Measurements from ENCODE around the gene HS6ST1.
"Not testable (repeated sequence)": the region's sequence is repeated elsewhere in the genome, so short reads cannot be mapped to it uniquely, and the experiment has no call there.

Gene HS6ST1

DNA sequence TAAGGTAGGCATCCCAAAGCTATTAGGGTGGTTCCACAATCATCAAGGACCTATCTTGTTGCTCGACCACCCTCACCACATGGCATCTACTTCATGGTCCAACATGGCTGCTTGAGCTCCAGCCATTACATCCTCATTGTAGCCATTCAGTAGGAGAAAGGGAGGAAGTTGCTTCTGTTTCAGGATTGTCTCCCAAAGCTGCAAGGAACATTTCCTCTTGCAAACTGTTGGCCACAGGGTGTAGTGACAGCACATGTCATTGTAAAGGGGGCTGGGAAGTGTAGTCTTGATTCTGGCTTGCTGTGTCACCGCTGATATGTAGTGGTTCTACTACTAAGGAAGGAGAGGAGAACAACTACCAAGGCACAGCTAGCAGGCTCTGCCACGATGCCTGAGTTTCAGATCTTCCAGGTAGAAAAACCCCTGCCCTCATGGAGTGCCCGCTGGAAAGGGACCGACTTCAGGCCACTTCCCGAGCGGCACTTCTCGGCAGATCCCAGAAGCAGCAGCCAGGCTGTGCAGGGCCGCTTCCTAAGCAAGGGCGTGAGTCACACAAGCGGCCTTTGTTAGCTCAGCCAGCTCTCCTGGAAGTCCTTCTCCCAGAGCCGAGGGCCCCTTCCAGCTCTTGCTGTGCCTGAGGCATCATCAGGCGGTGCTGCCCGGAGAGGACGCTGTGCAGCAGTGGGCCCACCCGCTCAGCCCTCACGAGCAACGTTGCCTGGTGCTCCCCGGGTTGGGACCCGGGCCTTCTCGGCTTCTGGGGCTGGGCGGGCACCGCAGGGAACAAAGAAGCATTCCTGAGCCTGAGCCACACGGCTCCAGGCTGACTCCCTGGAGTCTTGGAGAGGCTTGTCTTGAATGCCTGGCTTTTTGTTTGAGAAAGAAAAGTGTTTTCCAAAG, 58.2 kb downstream of the HS6ST1 start:
- no peaks in the 10 kb centered on the region for H3K9me3 Mint-ChIP-seq
- H3K27me3 Mint-ChIP-seq = no peaks in the 10 kb centered on the region
- H3K27ac Mint-ChIP-seq = no peak overlapping the region
- H3K36me3 Mint-ChIP-seq (ENCODE audit: low read depth) = no peaks in the 10 kb centered on the region
- H3K4me1 Mint-ChIP-seq (ENCODE audit: low read depth) = no peaks in the 10 kb centered on the region
- H3K4me3 Mint-ChIP-seq = no peak overlapping the region

DNA sequence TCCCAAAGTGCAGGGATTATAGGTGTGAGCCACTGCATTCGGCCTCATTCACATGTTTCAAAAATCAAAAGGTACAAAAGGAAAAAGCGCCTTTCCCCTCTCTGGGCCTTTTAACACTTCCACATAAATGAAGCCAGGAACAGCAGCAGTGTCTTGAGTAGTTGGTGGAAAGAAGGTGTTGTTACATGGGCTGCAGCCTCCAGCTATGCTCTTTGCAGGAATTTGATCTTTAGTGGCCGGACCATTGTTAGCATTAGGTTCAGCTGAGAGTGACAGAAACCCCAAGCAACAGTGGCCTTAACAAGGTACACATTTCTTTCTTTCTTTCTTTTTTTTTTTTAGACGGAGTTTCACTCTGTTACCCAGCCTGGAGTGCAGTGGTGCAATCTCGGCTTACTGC, 59.1 kb downstream of the HS6ST1 start:
- H3K27me3 Mint-ChIP-seq = no peaks in the 10 kb centered on the region
- no peaks in the 10 kb centered on the region for H3K4me1 Mint-ChIP-seq (ENCODE audit: low read depth)

DNA sequence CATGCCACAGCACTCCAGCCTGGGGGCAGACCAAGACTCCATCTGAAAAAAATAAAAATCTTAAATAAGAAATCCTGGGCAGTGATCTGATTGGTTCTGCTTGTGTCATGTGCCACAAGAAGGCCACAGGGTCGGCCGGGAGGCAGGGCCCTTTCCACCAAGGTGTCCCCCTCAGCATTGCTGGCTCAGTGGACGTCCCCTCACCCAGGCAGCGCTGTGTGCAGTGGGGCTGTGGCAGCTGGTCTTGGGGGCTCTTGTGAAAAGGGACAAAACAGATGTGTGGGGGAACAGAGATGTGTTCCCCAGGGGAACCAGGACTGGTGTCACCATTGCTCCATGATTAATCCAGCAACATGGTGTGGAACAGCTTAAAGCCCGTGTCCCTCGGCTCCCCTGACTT, 60.5 kb downstream of the HS6ST1 start:
- Mint-ChIP-seq H3K27ac (no peak overlapping the region), H3K9me3 (no peaks in the 10 kb centered on the region), H3K27me3 (no peaks in the 10 kb centered on the region)

More for the DNA sequence above, 59.1 kb downstream of the HS6ST1 start:
- no peaks in the 10 kb centered on the region for H3K9me3 Mint-ChIP-seq
- no peak overlapping the region for H3K4me3 Mint-ChIP-seq
- H3K36me3 Mint-ChIP-seq (ENCODE audit: low read depth) = no peaks in the 10 kb centered on the region
- no peak overlapping the region for H3K27ac Mint-ChIP-seq

DNA sequence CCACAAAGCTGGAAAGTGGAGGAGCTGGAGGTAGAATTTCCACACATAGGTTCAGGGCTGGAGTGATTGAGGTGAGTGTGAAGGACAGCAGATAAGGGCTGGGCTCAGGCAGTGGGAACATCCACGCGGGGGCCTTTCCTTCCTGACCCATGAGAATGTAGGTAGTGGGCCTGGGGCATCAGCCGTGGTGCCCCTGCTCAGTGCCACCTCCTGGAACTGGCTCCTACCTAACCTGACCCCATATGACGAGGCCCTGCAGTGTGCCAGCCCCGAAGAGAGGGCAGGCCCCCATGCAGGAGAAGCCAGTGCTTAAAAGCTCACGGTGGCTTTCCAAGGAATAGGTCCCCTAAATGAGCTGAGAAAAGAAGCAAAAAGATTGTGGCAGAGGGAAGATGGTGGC, 66.2 kb downstream of the HS6ST1 start:
- Mint-ChIP-seq H3K27ac (no peak overlapping the region), H3K9me3 (no peaks in the 10 kb centered on the region), H3K4me1 (ENCODE audit: low read depth) (no peaks in the 10 kb centered on the region), H3K4me3 (no peak overlapping the region), H3K27me3 (no peaks in the 10 kb centered on the region), H3K36me3 (ENCODE audit: low read depth) (no peaks in the 10 kb centered on the region)

More for the DNA sequence above, 60.5 kb downstream of the HS6ST1 start:
- no peak overlapping the region for H3K4me3 Mint-ChIP-seq
- no peaks in the 10 kb centered on the region for H3K4me1 Mint-ChIP-seq (ENCODE audit: low read depth)
- no peaks in the 10 kb centered on the region for H3K36me3 Mint-ChIP-seq (ENCODE audit: low read depth)

DNA sequence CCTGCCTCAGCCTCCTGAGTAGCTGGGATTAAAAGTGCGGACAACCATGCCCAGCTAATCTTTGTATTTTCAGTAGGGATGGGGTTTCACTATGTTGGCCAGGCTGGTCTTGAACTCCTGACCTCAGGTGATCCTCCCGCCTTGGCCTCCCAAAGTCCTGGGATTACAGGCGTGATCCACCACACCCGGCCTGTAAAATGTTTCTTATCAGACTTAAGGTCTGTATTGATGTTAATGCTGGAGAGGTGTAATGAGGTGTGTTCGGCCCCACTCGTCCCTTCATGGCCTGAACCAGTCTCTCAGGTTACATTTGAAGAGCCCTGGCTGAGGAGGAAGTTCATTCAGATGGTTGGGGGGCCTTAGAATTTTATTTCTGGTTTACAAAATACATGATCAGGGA, 66.6 kb downstream of the HS6ST1 start:
- not testable (repeated sequence) for H3K4me3 Mint-ChIP-seq; H3K4me1 Mint-ChIP-seq (ENCODE audit: low read depth)

DNA sequence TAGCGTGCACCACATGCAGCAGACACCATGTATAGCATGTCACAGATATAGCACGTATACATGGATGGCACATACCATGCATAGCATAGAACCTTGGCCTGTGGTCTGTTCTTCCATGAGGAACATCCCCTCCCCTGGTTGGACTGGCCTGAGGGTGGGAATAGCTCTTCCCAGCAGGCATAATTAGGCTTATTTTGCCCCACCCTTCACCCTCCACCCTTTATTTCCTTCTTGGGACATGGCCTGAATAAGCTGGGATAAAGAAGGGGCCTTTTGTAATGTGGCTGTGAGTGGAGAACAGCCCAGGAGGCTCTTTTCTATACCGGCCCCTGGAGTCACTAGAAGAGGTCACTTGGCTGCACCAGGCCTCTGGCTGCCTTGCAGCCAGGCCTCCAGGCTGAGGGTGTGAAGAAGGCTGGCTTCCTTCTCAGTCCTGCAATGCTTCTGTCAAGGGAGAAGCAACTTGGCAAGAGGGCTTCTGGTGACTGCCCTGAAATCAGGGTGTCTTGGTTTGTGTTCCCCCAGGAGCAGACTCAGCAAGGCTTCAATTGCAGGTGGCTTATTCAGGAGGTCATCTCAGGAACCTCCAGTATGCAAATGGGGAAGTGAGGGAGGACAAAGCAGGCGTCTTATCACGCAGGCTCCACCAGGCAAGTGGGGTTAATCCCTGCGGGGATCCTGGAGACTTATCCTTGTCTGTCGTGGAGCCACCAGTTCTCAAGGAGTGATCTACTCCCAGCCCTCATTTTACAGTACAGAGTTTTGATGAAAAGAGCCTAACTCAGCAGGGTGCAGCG, 68.2 kb downstream of the HS6ST1 start:
- Mint-ChIP-seq H3K9me3 (no peaks in the 10 kb centered on the region), H3K36me3 (ENCODE audit: low read depth) (no peaks in the 10 kb centered on the region), H3K27ac (no peak overlapping the region), H3K4me3 (no peak overlapping the region), H3K4me1 (ENCODE audit: low read depth) (no peaks in the 10 kb centered on the region), H3K27me3 (no peaks in the 10 kb centered on the region)

More for the DNA sequence above, 66.6 kb downstream of the HS6ST1 start:
- H3K27me3 Mint-ChIP-seq; H3K36me3 Mint-ChIP-seq (ENCODE audit: low read depth); H3K9me3 Mint-ChIP-seq; H3K27ac Mint-ChIP-seq: not testable (repeated sequence)

DNA sequence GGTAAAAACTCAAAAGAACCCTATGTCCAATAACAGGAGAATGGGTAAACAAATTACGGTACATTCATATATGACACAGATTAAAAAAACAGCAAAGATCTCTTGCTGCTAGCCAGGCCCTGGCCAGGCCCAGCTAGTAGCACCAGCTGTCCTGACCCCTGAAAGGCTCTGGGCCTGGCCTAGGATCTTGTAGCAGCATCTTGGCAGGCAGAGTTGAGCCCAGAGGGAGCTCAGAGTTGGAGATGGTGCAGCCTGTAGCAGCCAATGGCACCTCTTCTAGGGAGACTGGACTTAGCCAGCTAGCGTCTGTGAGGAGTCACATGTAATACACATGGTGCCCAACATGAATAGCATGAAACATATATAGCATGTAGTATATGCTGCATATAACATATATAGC, 69.1 kb downstream of the HS6ST1 start:
- Mint-ChIP-seq H3K4me3 (no peak overlapping the region), H3K36me3 (ENCODE audit: low read depth) (no peaks in the 10 kb centered on the region), H3K27ac (no peak overlapping the region), H3K9me3 (no peaks in the 10 kb centered on the region), H3K4me1 (ENCODE audit: low read depth) (no peaks in the 10 kb centered on the region), H3K27me3 (no peaks in the 10 kb centered on the region)

DNA sequence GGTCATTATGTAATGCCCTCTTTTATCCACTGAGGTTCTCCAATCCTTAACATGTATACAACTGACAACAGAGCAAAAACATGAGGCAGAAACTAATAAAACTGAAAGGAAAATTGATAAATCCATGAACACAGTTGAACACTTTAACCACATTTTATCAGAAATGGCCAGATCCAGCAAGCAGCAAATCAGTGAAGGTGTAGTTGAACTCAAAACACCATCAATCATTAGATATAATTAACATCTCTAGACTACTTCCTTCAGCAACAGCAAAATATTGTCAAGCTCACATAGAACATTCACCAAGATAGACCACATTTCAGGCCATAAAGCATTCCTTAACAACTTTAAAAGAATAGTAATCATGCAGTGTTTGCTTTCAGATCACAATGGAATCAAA, 72.9 kb downstream of the HS6ST1 start:
- Mint-ChIP-seq H3K27me3 (no peaks in the 10 kb centered on the region), H3K36me3 (ENCODE audit: low read depth) (no peaks in the 10 kb centered on the region), H3K27ac (no peak overlapping the region), H3K4me3 (no peak overlapping the region), H3K4me1 (ENCODE audit: low read depth) (no peaks in the 10 kb centered on the region), H3K9me3 (no peaks in the 10 kb centered on the region)

DNA sequence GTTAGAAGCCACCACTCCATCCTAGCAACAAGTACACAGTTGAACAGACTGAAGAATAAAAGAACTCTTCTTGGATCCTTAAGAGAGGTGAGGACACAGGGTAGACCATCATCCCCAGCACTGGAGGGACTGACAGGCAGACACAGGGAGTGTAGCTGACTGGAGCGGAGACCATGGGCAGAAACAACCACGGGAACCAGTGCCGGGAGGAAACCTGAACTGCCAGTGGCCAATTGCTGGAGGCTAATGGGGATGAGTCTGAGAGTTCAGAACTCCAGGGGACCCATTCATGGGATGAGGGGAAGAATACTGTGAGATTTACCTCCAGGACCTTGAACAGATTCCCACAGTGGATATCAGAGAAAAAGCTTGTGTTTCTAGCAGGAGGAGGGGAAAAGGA, 76.8 kb downstream of the HS6ST1 start:
- no peaks in the 10 kb centered on the region for H3K27me3 Mint-ChIP-seq
- H3K4me1 Mint-ChIP-seq (ENCODE audit: low read depth) = no peaks in the 10 kb centered on the region
- H3K9me3 Mint-ChIP-seq = no peaks in the 10 kb centered on the region
- H3K27ac Mint-ChIP-seq = no peak overlapping the region
- H3K4me3 Mint-ChIP-seq = no peak overlapping the region
- H3K36me3 Mint-ChIP-seq (ENCODE audit: low read depth) = no peaks in the 10 kb centered on the region

DNA sequence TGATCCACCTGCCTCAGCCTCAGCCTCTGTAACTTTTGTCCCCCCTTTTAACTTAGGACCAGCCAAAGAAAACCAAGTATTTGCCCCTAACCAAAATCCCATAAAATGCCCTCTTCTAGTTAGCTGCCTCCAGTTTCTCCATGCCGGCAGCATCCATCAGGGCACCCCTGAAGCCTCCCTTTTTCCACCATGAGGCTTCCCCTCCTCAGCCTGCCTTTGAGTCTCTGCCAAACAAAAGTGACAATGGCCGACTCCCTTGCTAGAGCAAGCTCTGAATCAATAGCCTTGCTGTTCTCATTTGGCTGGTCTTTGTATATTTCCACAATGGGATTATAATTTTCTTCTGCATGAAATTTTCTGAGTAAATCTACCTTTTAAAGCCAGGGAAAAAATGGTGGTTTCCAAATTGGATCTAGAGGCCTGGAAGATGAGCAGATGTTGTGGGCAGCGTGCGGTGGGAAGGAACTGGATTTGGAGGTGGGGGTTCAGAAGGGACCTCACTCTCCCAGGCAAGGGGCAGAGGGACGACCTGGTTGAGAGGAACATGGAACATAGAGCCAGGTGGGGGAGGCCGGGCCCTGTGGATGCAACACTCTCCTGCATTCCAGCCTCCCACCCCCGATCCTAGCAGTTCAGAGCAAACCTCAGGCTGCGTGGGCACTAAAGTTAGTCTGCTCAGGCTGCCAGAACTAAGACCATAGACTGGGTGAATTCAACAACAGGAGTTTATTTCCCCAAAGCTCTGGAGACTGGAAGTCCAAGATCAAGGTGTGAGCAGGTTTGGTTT, 80.6 kb downstream of the HS6ST1 start:
- Mint-ChIP-seq H3K4me1 (ENCODE audit: low read depth) (no peaks in the 10 kb centered on the region), H3K9me3 (no peaks in the 10 kb centered on the region), H3K4me3 (no peak overlapping the region), H3K36me3 (ENCODE audit: low read depth) (no peaks in the 10 kb centered on the region), H3K27me3 (no peaks in the 10 kb centered on the region), H3K27ac (no peak overlapping the region)

DNA sequence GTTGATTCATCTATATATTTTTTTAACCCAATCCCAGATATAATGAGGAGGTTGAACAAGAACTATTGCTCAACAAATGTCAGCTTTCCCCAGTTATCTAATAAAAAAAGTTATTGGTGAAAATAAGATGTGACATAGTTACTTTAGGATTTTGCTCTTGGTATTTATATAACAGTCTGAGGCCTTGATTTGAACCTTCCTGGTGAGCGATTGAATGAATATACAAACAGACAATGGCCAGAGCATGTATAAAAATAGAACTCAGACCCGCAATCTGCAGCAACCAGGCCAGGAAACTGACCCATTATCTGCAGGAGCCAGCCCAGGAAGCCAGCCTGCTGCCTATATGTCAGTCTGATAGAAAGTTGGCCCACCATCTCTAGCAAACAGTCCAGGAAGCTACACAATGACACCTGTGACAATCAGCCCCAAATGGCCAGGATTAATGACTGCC, 81.6 kb downstream of the HS6ST1 start:
- Mint-ChIP-seq H3K36me3 (ENCODE audit: low read depth) (no peaks in the 10 kb centered on the region), H3K9me3 (no peaks in the 10 kb centered on the region), H3K27ac (no peak overlapping the region), H3K4me1 (ENCODE audit: low read depth) (no peaks in the 10 kb centered on the region), H3K4me3 (no peak overlapping the region), H3K27me3 (no peaks in the 10 kb centered on the region)

DNA sequence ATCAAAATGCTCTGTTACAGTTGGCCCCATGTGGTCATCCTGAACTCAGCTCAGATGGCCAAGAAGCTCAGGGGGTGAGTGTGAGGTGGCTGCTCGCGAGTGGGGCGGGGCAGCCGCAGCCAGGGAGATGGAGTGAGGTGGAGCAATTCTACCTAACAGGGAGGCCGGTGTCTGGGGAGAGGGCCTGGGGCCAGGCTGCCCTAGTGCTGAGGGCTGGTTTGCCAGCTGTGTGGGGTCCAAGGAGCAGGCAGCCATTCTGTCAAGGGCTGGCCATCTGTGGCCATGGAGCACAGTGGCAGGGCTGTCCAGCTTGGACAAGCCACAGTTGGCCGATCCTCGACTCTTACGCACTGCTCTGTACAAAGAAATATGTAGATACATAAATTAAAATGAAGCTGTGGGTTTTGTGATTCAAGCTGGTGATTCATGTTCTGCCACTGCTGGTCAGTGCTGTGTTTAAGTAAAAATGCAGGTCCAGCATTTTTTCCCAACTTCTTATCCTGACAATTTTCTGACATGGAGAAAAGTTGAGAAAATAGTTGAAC, 82.1 kb downstream of the HS6ST1 start:
- H3K4me1 Mint-ChIP-seq (ENCODE audit: low read depth) = no peaks in the 10 kb centered on the region
- H3K9me3 Mint-ChIP-seq = no peaks in the 10 kb centered on the region
- no peaks in the 10 kb centered on the region for H3K36me3 Mint-ChIP-seq (ENCODE audit: low read depth)
- H3K27ac Mint-ChIP-seq = no peak overlapping the region
- no peaks in the 10 kb centered on the region for H3K27me3 Mint-ChIP-seq
- no peak overlapping the region for H3K4me3 Mint-ChIP-seq

DNA sequence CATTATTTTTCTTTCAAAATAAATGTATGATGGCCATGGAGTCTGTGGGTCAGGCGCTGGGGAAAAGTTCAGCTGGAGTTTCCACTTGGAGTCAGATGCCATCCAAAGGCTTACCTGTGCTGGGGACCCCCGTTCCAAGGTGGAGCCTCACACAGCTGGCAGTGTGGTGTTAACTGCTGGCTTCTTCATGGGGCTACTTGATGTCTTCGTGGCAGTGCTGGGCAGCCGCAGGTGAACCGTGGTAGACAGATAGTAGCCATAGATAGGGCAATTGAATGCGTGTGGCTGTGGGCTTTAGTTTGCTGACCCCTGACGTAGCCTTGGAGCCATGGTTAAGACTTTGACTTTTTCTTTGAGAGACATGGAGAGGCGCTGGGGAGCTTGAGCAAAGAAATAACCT, 83.1 kb downstream of the HS6ST1 start:
- Mint-ChIP-seq H3K27me3 (no peaks in the 10 kb centered on the region), H3K9me3 (no peaks in the 10 kb centered on the region), H3K36me3 (ENCODE audit: low read depth) (no peaks in the 10 kb centered on the region), H3K4me1 (ENCODE audit: low read depth) (no peaks in the 10 kb centered on the region), H3K27ac (no peak overlapping the region), H3K4me3 (no peak overlapping the region)

DNA sequence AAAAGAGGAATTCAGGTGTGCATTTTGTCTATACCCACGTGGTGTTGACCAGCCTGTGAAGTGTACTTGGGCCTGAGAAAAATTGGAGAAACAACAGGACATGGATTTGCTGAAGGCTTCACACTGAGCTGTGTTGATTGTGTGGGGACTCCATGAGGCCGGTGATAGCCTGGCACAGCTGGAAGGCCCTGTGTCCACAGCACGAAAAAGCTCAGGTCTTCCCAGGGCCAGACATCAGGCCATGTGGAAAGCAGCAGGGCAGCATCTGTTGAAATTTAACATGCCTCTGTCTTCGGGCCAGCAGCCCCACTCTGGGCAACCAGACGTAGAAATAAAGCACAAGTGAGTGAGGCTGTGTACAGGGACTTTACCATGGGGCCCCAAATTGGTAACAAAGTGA, 84.1 kb downstream of the HS6ST1 start:
- H3K4me3 Mint-ChIP-seq = no peak overlapping the region
- no peak overlapping the region for H3K27ac Mint-ChIP-seq
- no peaks in the 10 kb centered on the region for H3K27me3 Mint-ChIP-seq

More for the DNA sequence above, 84.1 kb downstream of the HS6ST1 start:
- no peaks in the 10 kb centered on the region for H3K9me3 Mint-ChIP-seq
- H3K4me1 Mint-ChIP-seq (ENCODE audit: low read depth) = no peaks in the 10 kb centered on the region
- H3K36me3 Mint-ChIP-seq (ENCODE audit: low read depth) = no peaks in the 10 kb centered on the region
